Heart right ventricle (tissue), 16 donors: ENCODE measurements around the gene TRPT1. TPM values are rescaled to one million over a fixed set of nuclear protein-coding genes. Genes with fewer than 3 reads are reported as not detected.
A peak's percentile ranks its signal among the peaks of the same experiment; 100 is the strongest.

ENCODE experiments used
- ATAC-seq, 8 donors: fragments of 200-7000 bp; cut with Tn5 transposase; one replicate each; pipeline ENCODE4 v1.9.1; 2020; ENCODE audit warnings: mild to moderate bottlenecking in 8 of 8, moderate library complexity in 8 of 8, moderate number of reproducible peaks in 1 of 8
- DNase-seq, 2 donors: peaks; one replicate each; pipeline ENCODE4 v3.0.0-alpha.2; 2020
- H3K27ac ChIP-seq, 10 donors: fragments of 200-600 bp; sonication (generic) in 2 of 10; one replicate each; pipeline versions ENCODE4 v1.5.0 to v1.8.0; 2020 to 2022; ENCODE audit warnings: mild to moderate bottlenecking in 3 of 10
- H3K27me3 ChIP-seq, 7 donors: fragments of 200-600 bp; one replicate each; pipeline ENCODE4 v1.8.0; 2021 to 2022; ENCODE audit warnings: mild to moderate bottlenecking in 2 of 7
- H3K36me3 ChIP-seq, 9 donors: fragments of 200-600 bp; sonication (generic) in 1 of 9; one replicate each; pipeline versions ENCODE4 v1.5.0 to v1.8.0; 2020 to 2022; ENCODE audit warnings: mild to moderate bottlenecking in 2 of 9
- H3K4me1 ChIP-seq, 9 donors: fragments of 200-600 bp; sonication (generic) in 1 of 9; one replicate each; pipeline versions ENCODE4 v1.5.0 to v1.8.0; 2020 to 2022; ENCODE audit warnings: mild to moderate bottlenecking in 4 of 9
- H3K4me3 ChIP-seq, 10 donors: fragments of 200-600 bp; sonication (generic) in 2 of 10; one replicate each; pipeline versions ENCODE4 v1.5.0 to v1.8.0; 2020 to 2022; ENCODE audit warnings: mild to moderate bottlenecking in 7 of 10, moderate library complexity in 2 of 10
- H3K9me3 ChIP-seq, 11 donors: fragments of 200-600 bp in 10 of 11; sonication (generic) in 2 of 11; one replicate each; pipeline versions ENCODE4 v1.5.0 to v1.8.0; 2013 to 2022; ENCODE audit warnings: mild to moderate bottlenecking in 2 of 11, control low read depth in 1 of 11, moderate library complexity in 1 of 11
- CTCF ChIP-seq, 9 donors: fragments of 200-600 bp; sonication (generic) in 2 of 9; IDR thresholded peaks; one replicate each; pipeline versions ENCODE4 v1.5.0 to v1.8.0; 2021 to 2022; ENCODE audit warnings: antibody characterized with exemption in 9 of 9, mild to moderate bottlenecking in 5 of 9, moderate library complexity in 1 of 9
- WGBS, 2 donors: extraction: QIAGEN DNeasy Blood & Tissue Kit; methylation state at CpG; one replicate each; pipeline ENCODE4 v1.1.7; 2013; ENCODE audit warnings: inconsistent platforms in 1 of 2; 5-methylcytosine and 5-hydroxymethylcytosine counted together
- intact Hi-C, 10 donors: fragments of 100-400 bp; cut with DNase I; formaldehyde crosslinking; loops; one replicate each; pipeline versions ENCODE4 v1.11.1 to v1.14.2; 2022
- polyA plus RNA-seq, 2 donors: library from polyadenylated mRNA; stranded (reverse); fragments of 200-250 nt; gene quantifications; one replicate each; pipeline ENCODE4 v1.2.3, GENCODE V29; 2013
- total RNA-seq, 10 donors: library from RNA; stranded (reverse); fragmentation: NEBNext Ultra II Directional in 3 of 10; extraction: Animal tissue kit (Norgen Biotek cat#: 25700) in 3 of 10; gene quantifications; one replicate each; pipeline versions ENCODE4 v1.2.1 to v1.2.4, GENCODE V29; 2021 to 2023
- donor health status: Arrhythmogenic right ventricular cardiomyopathy.
- donor health status: ischemic (EF 13 %, LVEDD 7.1; RV severe dilation, severe dysfunction).
- donor health status: healthy with polysubstance abuse.
- donor health status: DM: no; HTN: yes; CAD: no.
- donor health status: DM: no; HTN: no; CAD: no.
- donor health status: ischemic (EF 25% LVEDD 6.9; RV normal size, moderate dysfunction).
- donor health status: ischemic (EF 25% LVEDD 5.7; RV mildly dilated, moderate dysfunction).
- donor health status: healthy.
- donor health status: DM: yes; HTN: yes; CAD: no.
- donor health status: Ischemic cardiomyopathy.
- donor health status: ischemic (EF 35%, LVEDD 5.7; RV mildly dilated, moderate dysfunction).
- donor health status: nonischemic (EF 11% LVEDD 7.7; RV severe dilation, severe dysfunction).
- donor health status: DM: yes; HTN: yes; CAD: no.
- donor health status: PGD.
- donor health status: ischemic (EF 29% LVEDD 5.4; RV normal size, mild dysfunction).
- donor health status: nonischemic (EF 23%, LVEDD 6.1; RV moderate dilation, normal function).

The TRPT1 gene
- total and polyA plus RNA-seq, 12 donors = 50.5 to 188 (median 67.1) TPM

GRCh38 chr11:64224891-64225607 lies 937 bp downstream of the TRPT1 start:
- no peak for TF ChIP-seq CTCF (IDR thresholded peaks at IDR 0.05)
- 64 to 66% methylated on average over 22 of the region's 22 CpGs for WGBS, 2 donors
- peak in 1 of 8 donors; percentile 0 for ATAC-seq
- intact Hi-C loops = loop anchor here in 1 of 10 donors (5.0 kb wide), 1 partner anchor 38 kb away; the partner anchor contains the start of gene STIP1
- DNase-seq = no peak
- Histone ChIP-seq H3K4me1 (peaks cover 16 to 56% (median 37%) of the 10 kb centered on the region in 9 donors), H3K9me3 (no peaks in the 10 kb centered on the region), H3K27ac (peak overlapping the region in 9 of 10 donors; percentile 90 to 96 (median 96)), H3K4me3 (peak overlapping the region; percentile 64 to 95 (median 76)), H3K27me3 (no peaks in the 10 kb centered on the region), H3K36me3 (peaks cover 0 to 51% (median 0%) of the 10 kb centered on the region in 9 donors)

GRCh38 chr11:64224151-64224890 lies 1.7 kb downstream of the TRPT1 start:
- DNase-seq = no peak
- no peak overlapping the region for H3K27ac ChIP-seq
- peaks cover 16 to 49% (median 30%) of the 10 kb centered on the region in 9 donors for H3K4me1 ChIP-seq
- 91 to 94% methylated on average over 17 of the region's 17 CpGs for WGBS, 2 donors
- TF ChIP-seq CTCF (IDR thresholded peaks at IDR 0.05) = no peak
- no peaks in the 10 kb centered on the region for H3K9me3 ChIP-seq
- peak overlapping the region in 1 of 10 donors; percentile 87 for H3K4me3 ChIP-seq
- peaks cover 0 to 58% (median 0%) of the 10 kb centered on the region in 9 donors for H3K36me3 ChIP-seq
- intact Hi-C loops = no loop called here
- H3K27me3 ChIP-seq = no peaks in the 10 kb centered on the region
- no peak for ATAC-seq

GRCh38 chr11:64223001-64223651 lies 2.9 kb downstream of the TRPT1 start:
- H3K27me3 ChIP-seq = no peaks in the 10 kb centered on the region
- intact Hi-C loops = no loop called here
- H3K4me1 ChIP-seq = peaks cover 16 to 40% (median 28%) of the 10 kb centered on the region in 9 donors
- DNase-seq = no peak
- H3K27ac ChIP-seq = peak overlapping the region in 2 of 10 donors; percentile 7 to 15
- H3K36me3 ChIP-seq = peaks cover 0 to 64% (median 0%) of the 10 kb centered on the region in 9 donors
- TF ChIP-seq CTCF (IDR thresholded peaks at IDR 0.05) = no peak
- no peaks in the 10 kb centered on the region for H3K9me3 ChIP-seq
- no peak overlapping the region for H3K4me3 ChIP-seq
- WGBS, 2 donors = 76 to 81% methylated on average over 24 of the region's 24 CpGs
- ATAC-seq = no peak

- Histone ChIP-seq H3K4me1 (peaks cover 16 to 35% (median 23%) of the 10 kb centered on the region in 9 donors), H3K4me3 (no peak overlapping the region), H3K27ac (no peak overlapping the region), H3K36me3 (peaks cover 0 to 69% (median 0%) of the 10 kb centered on the region in 9 donors), H3K27me3 (no peaks in the 10 kb centered on the region), H3K9me3 (no peaks in the 10 kb centered on the region)
- 74 to 79% methylated on average over 9 of the region's 9 CpGs for WGBS, 2 donors
- intact Hi-C loops = no loop called here
- ATAC-seq = no peak
- no peak for TF ChIP-seq CTCF (IDR thresholded peaks at IDR 0.05)
- peak in 1 of 2 donors; percentile 3 for DNase-seq
Observed at GRCh38 chr11:64222651-64223000, 3.4 kb downstream of the TRPT1 start.
